NCI-H446 treated with DMSO at 0.1 percent for 48 hours (cell line): Measurements from ENCODE around the gene NBAS.
"Not testable (repeated sequence)": the region's sequence is repeated elsewhere in the genome, so short reads cannot be mapped to it uniquely, and the experiment has no call there.

Experiments
- DNase-seq: peaks from one replicate; lab custom pipeline; 2025; lab: John Stamatoyannopoulos, UW

NBAS gene

DNA sequence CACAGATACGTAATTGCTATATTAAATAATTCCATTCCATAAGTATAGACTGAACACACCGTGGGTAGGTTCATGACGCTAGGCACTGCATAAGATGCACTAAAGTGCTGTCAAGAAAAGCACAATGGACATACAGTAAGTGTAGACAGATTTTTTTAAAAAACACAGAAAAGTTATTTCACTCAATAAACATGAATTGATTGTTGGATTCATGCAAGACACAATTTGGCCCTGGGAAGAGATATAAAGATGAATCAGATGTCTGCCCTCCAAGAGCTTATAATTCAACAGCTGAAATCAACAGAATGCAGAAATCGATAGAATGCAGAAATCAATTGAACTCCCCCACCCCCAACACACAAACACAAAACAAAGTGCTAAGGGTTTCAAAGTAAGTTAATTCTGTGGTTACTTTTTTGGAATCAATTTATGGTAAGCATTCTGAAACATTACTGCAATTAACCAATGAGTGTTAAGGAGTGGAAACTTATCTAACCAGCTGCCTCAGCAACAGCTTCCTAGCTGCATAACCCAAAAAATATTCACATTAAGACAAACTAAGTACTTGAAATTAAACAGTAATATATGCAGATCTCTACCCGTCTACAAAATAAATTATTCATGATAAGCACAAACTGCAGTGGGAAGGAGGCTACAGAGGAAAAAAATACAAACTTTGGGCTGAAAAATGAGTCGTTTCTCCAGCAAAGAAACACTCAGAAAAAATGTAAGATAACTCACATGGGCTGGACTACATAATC lies 1.6 kb downstream of the NBAS start:
- no peak for DNase-seq

DNA sequence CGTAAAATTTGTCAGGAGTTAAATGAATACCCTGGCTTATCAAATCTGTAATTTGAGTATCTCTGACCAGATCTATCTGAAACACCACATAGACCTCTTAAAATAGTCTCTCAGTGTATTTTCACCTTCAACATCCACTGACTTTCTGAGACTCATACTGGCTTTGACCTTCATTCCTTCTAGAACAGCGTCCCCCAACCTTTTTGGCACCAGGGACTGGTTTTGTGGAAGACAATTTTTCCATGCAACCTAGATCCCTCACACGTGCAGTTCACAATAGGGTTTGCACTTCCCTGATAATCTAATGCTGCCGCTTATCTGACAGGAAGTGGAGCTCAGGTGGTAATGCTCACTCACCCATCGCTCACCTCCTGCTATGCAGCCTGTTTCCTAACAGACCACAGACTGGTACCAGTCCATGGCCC lies 3.2 kb downstream of the NBAS start:
- DNase-seq: no peak

DNA sequence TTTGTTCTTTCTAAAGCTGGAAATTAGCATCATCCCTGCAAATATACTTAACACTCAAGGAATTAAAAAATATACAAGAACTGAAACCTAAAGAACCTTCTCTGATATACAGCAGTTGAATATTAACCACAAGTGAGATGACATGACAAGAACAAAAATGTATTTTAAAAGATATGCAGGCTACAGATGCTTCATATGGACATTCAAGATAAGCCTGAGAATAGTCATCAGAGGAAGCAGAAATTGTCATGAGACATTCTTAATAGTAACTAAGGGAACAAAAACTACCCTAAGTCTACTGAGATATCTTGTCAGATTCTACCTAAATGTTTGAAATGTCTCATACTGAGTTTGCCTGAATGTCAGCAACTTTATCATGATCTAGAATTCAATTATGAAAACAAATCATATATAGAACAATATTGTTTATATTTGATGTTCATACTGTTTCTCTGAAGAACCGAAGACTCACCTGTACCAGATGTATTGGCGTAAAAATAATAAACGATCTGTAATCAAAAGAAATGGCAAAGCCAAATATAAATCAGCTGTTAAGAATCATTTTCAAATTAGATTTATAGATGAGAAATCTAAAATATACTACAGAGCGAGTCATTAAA lies 4.7 kb downstream of the NBAS start:
- DNase-seq: no peak

DNA sequence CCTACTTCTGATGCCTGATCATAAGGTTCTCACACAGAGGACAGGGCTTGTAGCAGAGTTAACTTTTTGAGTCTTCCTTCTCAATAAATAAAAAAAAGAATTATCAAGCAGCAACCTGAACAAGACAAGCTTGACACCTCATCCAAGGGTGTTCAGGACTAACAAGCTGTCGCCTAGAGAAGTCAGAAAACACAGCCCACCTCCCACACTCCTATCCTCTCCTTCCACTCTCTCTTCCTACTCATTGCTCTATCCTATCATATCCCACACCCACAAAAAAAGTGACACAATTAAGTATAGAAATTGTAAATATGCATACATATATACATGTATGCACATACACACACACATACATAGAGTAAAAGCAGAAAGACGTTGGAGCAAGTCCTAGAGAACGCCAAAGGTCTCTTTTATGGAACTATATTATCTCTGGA lies 5.4 kb downstream of the NBAS start:
- no peak for DNase-seq

DNA sequence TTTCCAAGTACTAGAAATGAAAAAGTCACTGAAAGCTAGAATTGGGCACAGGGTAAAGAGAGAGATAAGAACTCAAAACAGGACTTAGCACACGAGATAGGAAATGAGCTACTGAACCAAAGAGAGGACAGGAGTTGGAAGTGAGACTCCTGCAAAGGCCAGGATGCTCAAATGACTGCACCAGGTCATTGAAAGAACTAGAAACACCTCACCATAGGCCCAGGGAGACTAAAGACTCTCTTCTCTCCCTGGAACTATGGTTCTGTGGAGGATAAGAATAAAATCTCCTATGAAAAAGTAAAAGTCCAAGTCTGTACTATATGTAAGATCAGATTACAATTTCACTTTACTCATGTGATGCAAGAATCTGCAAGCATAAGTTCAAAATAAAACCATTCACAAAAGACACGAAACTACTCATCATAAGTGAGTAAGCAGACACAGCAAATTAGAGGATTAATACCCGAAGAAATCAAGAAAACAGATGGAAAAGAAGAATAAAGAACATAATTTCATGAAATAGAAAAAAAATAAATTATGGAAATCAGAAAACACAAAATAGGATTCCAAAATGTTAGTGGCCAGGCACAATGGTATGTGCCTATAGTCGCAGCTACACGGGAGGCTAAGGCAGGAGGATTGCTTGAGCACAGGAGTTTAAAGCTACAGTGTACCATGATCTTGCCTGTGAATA lies 6.5 kb downstream of the NBAS start:
- DNase-seq: no peak

DNA sequence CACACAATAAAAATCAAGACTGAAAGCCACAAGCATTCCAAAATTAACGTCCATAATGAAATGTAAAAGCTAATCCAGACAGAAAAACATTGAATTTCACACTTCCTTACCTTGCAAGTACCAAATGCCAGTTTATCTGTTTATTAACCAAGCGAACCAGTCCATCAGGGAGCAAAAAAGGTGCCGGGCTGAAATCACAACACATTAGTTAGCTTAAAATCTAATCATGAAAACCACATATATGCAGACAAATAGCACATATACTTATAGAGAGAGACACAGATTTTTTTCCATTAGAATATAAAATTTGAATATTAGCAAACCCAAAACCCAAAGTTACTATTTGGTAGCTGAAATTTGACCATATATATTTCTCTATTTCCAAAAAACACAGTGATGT lies 7.2 kb downstream of the NBAS start:
- no peak for DNase-seq

DNA sequence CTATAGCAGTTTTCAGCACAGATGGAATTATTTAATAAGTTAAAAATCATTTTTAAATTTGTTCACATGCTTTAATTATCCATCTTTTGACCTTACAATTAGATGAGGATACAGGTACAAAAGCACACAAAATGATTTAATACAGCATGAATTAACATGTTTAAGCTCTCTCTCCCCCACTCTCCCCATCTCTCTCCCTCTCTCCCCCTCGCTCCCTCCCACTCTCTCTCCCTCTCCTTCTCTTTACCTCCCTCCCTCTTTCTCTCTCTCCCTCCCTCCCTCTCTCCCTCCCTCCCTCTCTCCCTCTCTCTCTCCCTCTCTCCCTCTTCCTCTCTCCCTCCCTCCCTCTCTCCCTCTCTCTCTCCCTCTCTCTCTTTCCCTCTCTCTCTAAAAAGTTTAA lies 7.6 kb downstream of the NBAS start:
- DNase-seq: no peak

DNA sequence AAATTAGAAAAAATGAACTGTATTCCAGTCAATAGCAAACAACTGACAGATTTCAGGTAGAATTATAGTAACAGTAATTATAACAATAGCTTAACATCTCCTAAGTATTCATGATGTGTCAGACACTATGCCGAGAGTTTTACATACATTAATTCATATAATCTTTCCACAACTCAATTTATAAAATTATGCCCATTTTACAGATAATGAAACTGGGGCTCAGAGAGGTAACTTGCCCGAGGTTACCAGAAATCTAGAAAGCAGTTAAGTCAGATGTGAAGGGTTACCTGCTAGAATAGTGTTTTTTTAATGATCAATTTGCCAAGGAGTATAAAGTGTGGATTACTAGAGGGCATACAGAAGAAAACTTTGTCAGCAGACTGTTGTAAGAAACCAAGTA lies 12.2 kb downstream of the NBAS start:
- no peak for DNase-seq

DNA sequence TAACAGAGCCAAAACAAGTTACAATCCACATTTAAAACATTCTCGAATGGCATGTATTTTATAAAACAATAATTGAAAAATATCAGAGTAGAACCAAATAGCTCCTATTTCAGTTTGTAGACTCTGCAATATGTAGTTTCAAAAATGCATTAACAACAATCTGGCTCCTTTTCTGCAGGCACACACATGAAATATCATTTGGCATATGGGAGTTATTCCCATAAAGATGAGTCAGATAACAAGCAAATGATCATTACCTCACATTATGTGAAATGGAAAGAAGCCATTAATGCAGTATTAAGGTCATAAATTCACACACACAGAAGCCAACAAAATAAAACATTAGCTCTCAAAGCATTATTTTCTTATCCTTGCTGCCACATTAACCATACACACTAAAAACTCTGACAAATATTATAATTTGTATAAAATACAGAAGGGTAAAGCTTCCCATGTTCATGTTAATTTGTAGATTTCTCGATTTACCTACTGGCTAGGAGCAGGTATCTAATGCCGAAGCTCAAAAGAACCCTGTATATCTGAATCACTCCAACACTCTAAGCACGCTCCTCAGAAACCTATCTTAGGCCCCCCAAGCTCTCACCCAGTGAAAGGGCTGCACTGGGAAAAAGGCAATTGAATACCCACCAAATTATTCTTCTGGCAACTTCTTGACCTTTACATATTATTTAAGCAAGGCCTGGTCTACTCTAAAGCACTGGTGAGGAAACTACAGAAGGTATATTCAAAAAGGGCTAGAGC lies 13.8 kb downstream of the NBAS start:
- DNase-seq: peak; percentile 66

DNA sequence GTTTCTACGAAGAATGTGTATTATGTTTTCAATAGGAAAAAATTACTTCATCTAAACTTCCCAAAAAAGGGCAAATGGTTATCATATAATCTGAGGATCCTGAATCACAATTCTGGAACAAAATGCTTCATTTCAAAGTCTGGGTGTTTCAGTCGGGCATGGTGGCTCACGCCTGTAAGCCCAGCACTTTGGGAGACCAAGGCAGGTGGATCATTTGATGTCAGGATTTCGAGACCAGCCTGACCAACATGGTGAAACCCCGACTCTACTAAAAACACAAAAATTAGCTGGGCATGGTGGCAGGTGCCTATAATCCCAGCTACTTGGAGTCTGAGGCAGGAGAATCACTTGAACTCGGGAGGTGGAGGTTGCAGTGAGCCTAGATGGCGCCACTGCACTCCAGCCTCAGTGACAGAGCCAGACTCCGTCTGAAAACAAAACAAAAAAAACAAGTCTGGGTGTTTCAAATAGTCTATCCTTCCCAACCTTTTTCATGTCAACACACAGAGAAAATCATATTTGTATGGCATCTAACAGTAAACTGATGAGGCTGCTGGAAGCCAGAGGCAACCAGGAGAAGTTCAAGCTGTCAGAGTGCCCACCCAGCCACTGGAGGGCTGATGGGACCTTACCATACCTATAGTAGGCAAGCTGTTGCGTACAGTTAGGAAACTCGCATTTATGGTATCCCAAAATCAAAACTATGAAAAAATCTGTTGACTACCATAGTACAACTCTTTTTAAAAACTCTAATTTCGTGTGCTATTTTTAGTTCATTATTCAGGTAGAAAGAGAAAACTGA lies 14.6 kb downstream of the NBAS start:
- no peak for DNase-seq

DNA sequence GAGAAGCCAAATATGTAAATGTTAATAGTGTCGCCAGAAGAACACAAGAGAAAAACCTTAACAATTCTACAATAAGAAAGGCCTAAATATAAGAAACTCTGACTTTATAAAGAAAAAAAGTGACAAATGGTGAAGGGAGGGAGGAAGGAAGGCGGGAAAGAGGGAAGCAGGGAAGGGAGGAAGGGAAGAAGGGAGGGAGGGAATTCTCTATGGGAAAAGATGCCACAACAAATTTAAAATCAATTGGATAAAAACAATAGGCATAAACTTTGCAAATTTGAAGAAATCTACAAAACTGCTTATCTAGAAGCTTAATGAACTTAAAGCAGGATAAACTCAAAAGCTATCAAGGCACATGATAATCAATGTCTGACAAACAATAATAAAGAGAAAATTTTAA lies 16.9 kb downstream of the NBAS start:
- DNase-seq: no peak

DNA sequence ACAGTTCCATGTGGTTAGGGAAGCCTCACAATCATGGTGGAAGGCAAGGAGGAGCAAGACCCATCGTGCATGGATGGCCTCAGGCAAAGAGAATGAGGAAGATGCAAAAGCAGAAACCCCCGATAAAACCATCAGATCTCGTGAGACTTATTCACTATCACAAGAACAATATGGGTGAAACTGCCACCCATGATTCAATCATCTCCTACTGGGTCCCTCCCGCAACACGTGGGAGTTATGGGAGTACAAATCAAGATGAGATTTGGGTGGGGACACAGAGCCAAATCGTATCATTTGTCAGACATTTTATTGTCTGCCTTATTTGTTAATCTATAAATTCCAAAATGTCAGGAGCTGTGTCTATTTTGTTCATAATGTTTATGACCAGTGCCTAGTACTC lies 17.6 kb downstream of the NBAS start:
- DNase-seq: no peak

DNA sequence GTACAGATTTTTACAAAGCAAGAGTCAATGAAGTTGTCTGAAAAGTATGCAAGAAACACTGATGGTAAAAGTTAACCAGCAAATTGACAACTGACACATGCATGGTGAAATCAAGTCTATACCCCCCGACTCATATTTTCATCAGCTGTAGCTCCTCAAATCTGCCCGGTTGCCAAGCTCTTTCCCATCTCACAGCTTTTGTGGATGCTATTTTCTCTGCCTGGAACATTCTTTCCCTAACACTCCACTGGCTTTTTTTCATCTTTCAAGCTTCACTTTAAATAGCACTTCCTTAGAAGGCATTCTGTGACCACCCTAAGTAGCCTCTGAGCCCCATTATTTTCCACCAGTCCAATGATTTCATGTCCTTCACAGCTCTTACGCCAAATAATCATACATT lies 18.1 kb downstream of the NBAS start:
- DNase-seq: no peak

DNA sequence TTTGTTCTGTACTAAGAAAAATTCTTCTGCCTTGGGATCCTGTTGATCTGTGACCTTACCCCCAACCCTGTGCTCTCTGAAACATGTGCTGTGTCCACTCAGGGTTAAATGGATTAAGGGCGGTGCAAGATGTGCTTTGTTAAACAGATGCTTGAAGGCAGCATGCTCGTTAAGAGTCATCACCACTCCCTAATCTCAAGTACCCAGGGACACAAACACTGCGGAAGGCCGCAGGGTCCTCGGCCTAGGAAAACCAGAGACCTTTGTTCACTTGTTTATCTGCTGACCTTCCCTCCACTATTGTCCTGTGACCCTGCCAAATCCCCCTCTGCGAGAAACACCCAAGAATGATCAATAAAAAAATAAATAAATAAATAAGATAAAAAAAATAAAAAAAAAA lies 18.9 kb downstream of the NBAS start:
- DNase-seq: not testable (repeated sequence)

DNA sequence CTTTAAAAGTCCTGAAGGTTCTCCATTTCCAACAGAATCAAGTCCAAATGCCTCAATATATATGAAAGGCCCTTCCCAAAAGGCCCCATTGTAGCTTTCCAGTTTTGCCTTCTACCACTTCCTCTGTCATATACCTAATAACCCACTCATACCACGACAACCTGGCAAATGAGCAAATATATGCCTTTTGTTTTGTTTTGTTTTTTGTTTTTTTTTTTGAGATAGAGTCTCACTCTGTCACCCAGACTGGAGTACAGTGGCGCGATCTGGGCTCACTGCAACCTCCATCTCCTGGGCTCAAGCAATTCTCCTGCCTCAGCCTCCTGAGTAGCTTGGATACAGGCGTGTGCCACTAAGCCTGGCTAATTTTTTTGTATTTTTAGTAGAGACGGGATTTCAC lies 20.6 kb downstream of the NBAS start:
- DNase-seq: not testable (repeated sequence)

DNA sequence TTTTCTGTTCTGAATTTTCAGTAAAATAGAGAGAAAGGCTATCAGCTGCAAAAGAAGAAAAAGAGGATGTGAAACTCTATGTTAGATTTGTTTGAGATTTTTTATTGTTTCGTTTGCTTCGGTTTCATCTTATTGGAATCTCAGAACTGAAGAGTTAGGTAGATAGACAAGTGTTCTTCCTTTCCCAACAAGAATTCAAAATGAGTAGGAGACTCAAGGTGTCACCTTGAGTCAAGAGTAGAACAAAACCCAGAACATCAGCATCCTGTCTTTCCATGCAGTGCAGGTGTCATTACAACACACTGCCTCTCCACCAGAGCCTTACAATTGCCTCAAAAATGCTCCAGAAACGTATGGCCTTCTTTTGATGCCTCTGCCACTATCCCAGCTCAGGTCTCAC lies 21.1 kb downstream of the NBAS start:
- DNase-seq: no peak

DNA sequence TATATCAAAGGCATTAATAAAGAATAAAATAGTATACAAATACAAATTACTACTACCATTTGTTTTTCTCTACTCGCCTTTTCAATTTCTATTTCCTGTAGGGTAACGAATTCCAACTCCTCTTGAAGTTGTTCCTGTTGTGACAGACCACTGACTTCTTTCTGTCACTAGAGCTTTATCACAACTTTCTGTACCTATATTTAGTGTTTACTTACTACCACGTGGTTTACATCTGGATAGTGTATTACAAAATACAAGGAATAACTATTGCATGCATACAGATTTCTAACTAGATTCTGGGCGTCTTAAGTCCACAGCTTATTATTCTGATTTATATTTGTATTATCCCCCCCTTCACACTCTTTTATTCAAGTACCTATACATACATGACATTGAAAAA lies 22.3 kb downstream of the NBAS start:
- no peak for DNase-seq

DNA sequence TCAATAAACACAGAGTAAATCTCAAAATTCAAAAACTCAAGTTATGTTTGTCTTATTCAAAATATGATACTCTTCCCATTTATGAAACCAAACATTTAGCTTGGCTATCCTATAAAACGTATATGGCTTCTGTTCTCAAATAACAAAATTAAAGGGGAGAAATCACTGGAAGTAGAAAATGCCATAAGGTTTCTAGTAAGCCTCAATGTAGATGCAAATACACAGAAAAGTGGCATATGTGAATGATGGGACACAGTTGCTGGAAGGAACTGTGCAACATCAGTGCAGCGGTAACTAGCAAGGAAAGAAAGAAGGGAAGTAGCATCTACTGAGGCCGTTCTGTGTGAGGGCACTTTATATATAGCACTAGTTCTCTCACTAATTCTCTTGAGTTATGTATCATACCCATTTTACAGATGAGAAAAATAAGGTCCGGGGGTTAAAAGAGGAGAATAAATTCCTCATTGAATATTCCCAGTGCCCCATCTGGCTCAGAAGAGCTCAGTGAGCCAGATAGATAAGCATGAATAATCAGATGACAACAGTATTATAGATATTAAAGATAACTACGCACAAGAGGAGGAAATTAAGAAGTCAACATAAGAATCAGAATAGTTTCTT lies 27.2 kb downstream of the NBAS start:
- no peak for DNase-seq

DNA sequence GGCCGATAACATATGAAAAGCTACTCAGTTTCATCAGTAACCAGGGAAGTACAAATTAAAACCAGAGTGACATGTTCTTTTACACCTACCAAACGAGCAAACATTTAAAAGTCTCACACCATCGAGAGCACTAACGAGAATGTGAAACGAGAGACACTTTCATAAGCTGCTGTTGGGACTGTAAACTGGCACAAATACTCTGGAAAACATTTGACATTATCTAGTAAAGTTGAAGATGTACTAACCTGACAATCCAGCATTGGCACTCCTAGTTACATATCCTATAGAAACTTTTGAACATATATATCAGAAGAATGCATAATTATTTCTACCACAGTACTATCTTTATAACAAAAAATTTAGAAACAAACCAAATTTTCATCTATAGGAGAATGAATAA lies 28.1 kb downstream of the NBAS start:
- no peak for DNase-seq

DNA sequence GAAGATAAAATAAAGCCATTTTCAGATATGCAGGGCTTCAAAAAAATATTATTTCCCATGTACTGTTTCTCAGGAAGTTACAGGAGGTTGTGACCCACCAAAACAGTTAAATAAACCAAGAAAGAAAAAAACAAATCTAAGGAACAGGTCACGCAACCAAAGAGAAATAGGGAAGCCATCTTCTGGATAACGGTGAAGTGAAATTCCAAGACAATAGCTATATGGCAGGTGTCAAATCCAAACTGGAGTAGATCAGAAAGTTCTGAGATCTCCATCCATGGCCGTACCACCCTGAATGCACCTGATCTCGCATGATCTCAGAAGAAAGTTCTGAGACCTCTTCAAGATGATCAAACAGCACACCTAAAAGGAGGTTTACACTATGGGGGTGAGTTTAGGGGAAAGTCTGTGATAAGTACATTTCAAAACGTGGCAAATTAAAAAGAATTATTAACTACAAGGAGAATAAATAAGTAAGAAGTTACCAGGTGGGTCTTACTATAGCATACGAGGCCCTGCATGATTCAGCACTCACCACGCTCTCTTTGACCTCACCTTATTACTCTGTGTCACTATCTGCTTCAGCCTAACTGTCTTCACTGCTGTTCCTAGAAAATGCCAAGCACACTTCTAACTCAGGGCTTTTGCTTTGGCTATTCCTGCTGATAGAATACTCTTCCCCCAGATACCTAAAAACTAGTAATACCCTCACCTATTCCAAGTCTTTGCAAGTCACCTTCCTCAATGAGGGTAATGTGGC lies 29.9 kb downstream of the NBAS start:
- DNase-seq: no peak
